Measurements from ENCODE around the gene ANGEL2.

ANGEL2 gene

GRCh38 chr1:212945056-212945455, 70.6 kb downstream of the ANGEL2 start:
- peaks cover 16% of the 10 kb centered on the region for H3K9me3 ChIP-seq (ENCODE audit: control insufficient read depth, low read length)
- no peak overlapping the region for H2AK5ac ChIP-seq (ENCODE audit: low read length, severe bottlenecking)
- H3K27ac ChIP-seq (ENCODE audit: low read length, poor library complexity, severe bottlenecking), result no peak overlapping the region
- H3K4me3 ChIP-seq (ENCODE audit: insufficient read depth in 1 of 2, low read depth in 1 of 2, low read length in 2 of 2), result no peak overlapping the region
- H3K18ac ChIP-seq (ENCODE audit: low read depth in 1 of 2, low read length in 2 of 2), result no peak overlapping the region
- H3K4me1 ChIP-seq (ENCODE audit: control insufficient read depth, insufficient read depth, low read depth, low read length), result peaks cover 1% of the 10 kb centered on the region
- no peak overlapping the region for H3K14ac ChIP-seq (ENCODE audit: low read length in 2 of 2)
- H2BK12ac ChIP-seq (ENCODE audit: low read length in 2 of 2), result no peak overlapping the region
- H3K36me3 ChIP-seq (ENCODE audit: control insufficient read depth in 1 of 2, insufficient read depth in 2 of 2, low read depth in 1 of 2, low read length in 2 of 2), result no peaks in the 10 kb centered on the region
- no peak overlapping the region for H3K23ac ChIP-seq (ENCODE audit: low read length in 2 of 2)
- H2AFZ ChIP-seq (ENCODE audit: low read depth, low read length), result no peak overlapping the region
- no peak overlapping the region for H4K91ac ChIP-seq (ENCODE audit: low read length)
- H3K4ac ChIP-seq (ENCODE audit: low read depth in 1 of 2, low read length in 2 of 2), result no peak overlapping the region
- H2BK15ac ChIP-seq (ENCODE audit: low read depth, poor library complexity, severe bottlenecking), result no peak overlapping the region
- no peak overlapping the region for H3K4me2 ChIP-seq (ENCODE audit: low read length, poor library complexity, severe bottlenecking)
- H2BK120ac ChIP-seq (ENCODE audit: low read depth, low read length), result no peak overlapping the region
- DNase-seq, result no peak
- no peak overlapping the region for H2BK5ac ChIP-seq (ENCODE audit: low read depth, low read length, poor library complexity, severe bottlenecking)
- H4K8ac ChIP-seq (ENCODE audit: low read length), result no peak overlapping the region
- no peaks in the 10 kb centered on the region for H3K79me1 ChIP-seq (replicated peaks; ENCODE audit: low read length, poor library complexity, severe bottlenecking)
- WGBS, result 87% methylated on average over 2 of the region's 2 CpGs
- H3K27me3 ChIP-seq (ENCODE audit: control insufficient read depth in 1 of 2, insufficient read depth in 1 of 2, low read length in 2 of 2), result peaks cover 0 to 30% of the 10 kb centered on the region in 2 experiments
- H3K9ac ChIP-seq (ENCODE audit: low read length), result no peak overlapping the region

DNA sequence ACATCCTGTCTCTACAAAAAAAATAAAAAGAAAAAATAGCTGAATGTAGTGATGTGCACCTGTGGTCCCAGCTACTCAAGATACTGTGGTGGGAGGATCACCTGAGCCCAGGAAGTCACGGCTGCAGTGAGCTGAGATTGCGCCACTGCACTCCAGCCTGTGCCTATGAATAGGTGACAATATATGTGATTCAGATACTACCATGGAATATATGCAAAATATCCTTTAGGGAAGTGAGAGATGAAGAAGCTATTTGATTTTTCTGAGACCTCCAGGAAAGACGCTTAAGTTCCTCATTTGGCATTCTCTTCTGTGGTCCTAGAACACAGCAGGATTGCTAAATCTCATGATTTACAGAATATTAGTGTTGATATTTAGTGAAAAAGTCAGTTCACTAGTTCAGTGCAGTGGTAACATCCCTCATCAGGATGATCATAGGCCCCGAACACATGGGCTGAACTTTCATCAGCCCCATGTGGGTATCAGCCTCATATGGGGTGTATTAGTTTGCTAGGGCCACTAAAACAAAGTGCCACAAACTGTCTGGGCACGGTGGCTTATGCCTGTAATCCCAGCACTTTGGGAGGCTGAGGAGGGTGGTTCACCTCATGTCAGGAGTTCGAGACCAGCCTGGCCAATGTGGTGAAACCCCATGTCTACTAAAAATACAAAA, 71.3 kb downstream of the ANGEL2 start:
- Histone ChIP-seq H2BK15ac (ENCODE audit: low read depth, poor library complexity, severe bottlenecking) (no peak overlapping the region), H3K9me3 (ENCODE audit: control insufficient read depth, low read length) (peaks cover 23% of the 10 kb centered on the region), H3K27ac (ENCODE audit: low read length, poor library complexity, severe bottlenecking) (no peak overlapping the region), H3K9ac (ENCODE audit: low read length) (no peak overlapping the region), H3K14ac (ENCODE audit: low read length in 2 of 2) (no peak overlapping the region), H4K91ac (ENCODE audit: low read length) (no peak overlapping the region), H3K23ac (ENCODE audit: low read length in 2 of 2) (no peak overlapping the region), H3K79me1 (replicated peaks; ENCODE audit: low read length, poor library complexity, severe bottlenecking) (no peaks in the 10 kb centered on the region), H2BK120ac (ENCODE audit: low read depth, low read length) (no peak overlapping the region), H3K4me3 (ENCODE audit: insufficient read depth in 1 of 2, low read depth in 1 of 2, low read length in 2 of 2) (no peak overlapping the region), H3K4me2 (ENCODE audit: low read length, poor library complexity, severe bottlenecking) (no peak overlapping the region), H3K36me3 (ENCODE audit: control insufficient read depth in 1 of 2, insufficient read depth in 2 of 2, low read depth in 1 of 2, low read length in 2 of 2) (no peaks in the 10 kb centered on the region), H3K27me3 (ENCODE audit: control insufficient read depth in 1 of 2, insufficient read depth in 1 of 2, low read length in 2 of 2) (peaks cover 0 to 23% of the 10 kb centered on the region in 2 experiments), H4K8ac (ENCODE audit: low read length) (no peak overlapping the region), H3K4ac (ENCODE audit: low read depth in 1 of 2, low read length in 2 of 2) (no peak overlapping the region), H2BK5ac (ENCODE audit: low read depth, low read length, poor library complexity, severe bottlenecking) (no peak overlapping the region), H2AK5ac (ENCODE audit: low read length, severe bottlenecking) (no peak overlapping the region), H2AFZ (ENCODE audit: low read depth, low read length) (no peak overlapping the region), H2BK12ac (ENCODE audit: low read length in 2 of 2) (no peak overlapping the region), H3K4me1 (ENCODE audit: control insufficient read depth, insufficient read depth, low read depth, low read length) (no peaks in the 10 kb centered on the region), H3K18ac (ENCODE audit: low read depth in 1 of 2, low read length in 2 of 2) (no peak overlapping the region)
- no peak for DNase-seq
- WGBS, result 85% methylated on average over 6 of the region's 6 CpGs

DNA sequence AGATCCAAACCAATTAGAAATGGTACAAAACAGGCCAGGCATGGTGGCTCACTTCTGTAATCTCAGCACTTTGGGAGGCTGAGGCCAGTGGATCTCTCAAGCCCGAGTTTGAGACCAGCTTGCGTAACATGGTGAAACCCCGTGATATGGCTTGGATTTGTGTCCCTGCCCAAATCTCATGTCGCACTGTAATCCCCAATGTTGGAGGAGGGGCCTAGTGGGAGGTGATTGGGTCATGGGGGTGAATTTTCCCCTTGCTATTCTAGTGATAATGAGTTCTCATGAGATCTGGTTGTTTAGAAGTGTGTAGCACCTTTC, 72.3 kb downstream of the ANGEL2 start:
- Histone ChIP-seq H3K9me3 (ENCODE audit: control insufficient read depth, low read length) (peaks cover 26% of the 10 kb centered on the region), H3K4me2 (ENCODE audit: low read length, poor library complexity, severe bottlenecking) (no peak overlapping the region), H3K4ac (ENCODE audit: low read depth in 1 of 2, low read length in 2 of 2) (no peak overlapping the region), H3K23ac (ENCODE audit: low read length in 2 of 2) (no peak overlapping the region), H4K8ac (ENCODE audit: low read length) (no peak overlapping the region), H2BK12ac (ENCODE audit: low read length in 2 of 2) (no peak overlapping the region), H2AK5ac (ENCODE audit: low read length, severe bottlenecking) (no peak overlapping the region), H2AFZ (ENCODE audit: low read depth, low read length) (no peak overlapping the region), H4K91ac (ENCODE audit: low read length) (no peak overlapping the region), H3K79me1 (replicated peaks; ENCODE audit: low read length, poor library complexity, severe bottlenecking) (no peaks in the 10 kb centered on the region), H2BK120ac (ENCODE audit: low read depth, low read length) (no peak overlapping the region), H2BK5ac (ENCODE audit: low read depth, low read length, poor library complexity, severe bottlenecking) (no peak overlapping the region), H3K4me1 (ENCODE audit: control insufficient read depth, insufficient read depth, low read depth, low read length) (no peaks in the 10 kb centered on the region), H3K27ac (ENCODE audit: low read length, poor library complexity, severe bottlenecking) (no peak overlapping the region), H3K14ac (ENCODE audit: low read length in 2 of 2) (no peak overlapping the region), H3K36me3 (ENCODE audit: control insufficient read depth in 1 of 2, insufficient read depth in 2 of 2, low read depth in 1 of 2, low read length in 2 of 2) (no peaks in the 10 kb centered on the region), H2BK15ac (ENCODE audit: low read depth, poor library complexity, severe bottlenecking) (no peak overlapping the region), H3K9ac (ENCODE audit: low read length) (no peak overlapping the region), H3K4me3 (ENCODE audit: insufficient read depth in 1 of 2, low read depth in 1 of 2, low read length in 2 of 2) (no peak overlapping the region), H3K27me3 (ENCODE audit: control insufficient read depth in 1 of 2, insufficient read depth in 1 of 2, low read length in 2 of 2) (peaks cover 0 to 17% of the 10 kb centered on the region in 2 experiments), H3K18ac (ENCODE audit: low read depth in 1 of 2, low read length in 2 of 2) (no peak overlapping the region)
- 91% methylated on average over 4 of the region's 4 CpGs for WGBS
- DNase-seq, result no peak

GRCh38 chr1:212942679-212943392, 72.8 kb downstream of the ANGEL2 start:
- Histone ChIP-seq H3K4ac (ENCODE audit: low read depth in 1 of 2, low read length in 2 of 2) (no peak overlapping the region), H3K4me1 (ENCODE audit: control insufficient read depth, insufficient read depth, low read depth, low read length) (no peaks in the 10 kb centered on the region), H2AFZ (ENCODE audit: low read depth, low read length) (no peak overlapping the region), H3K36me3 (ENCODE audit: control insufficient read depth in 1 of 2, insufficient read depth in 2 of 2, low read depth in 1 of 2, low read length in 2 of 2) (no peaks in the 10 kb centered on the region), H3K23ac (ENCODE audit: low read length in 2 of 2) (no peak overlapping the region), H2BK5ac (ENCODE audit: low read depth, low read length, poor library complexity, severe bottlenecking) (no peak overlapping the region), H3K9me3 (ENCODE audit: control insufficient read depth, low read length) (peaks cover 25% of the 10 kb centered on the region), H3K79me1 (replicated peaks; ENCODE audit: low read length, poor library complexity, severe bottlenecking) (no peaks in the 10 kb centered on the region), H2AK5ac (ENCODE audit: low read length, severe bottlenecking) (no peak overlapping the region), H4K8ac (ENCODE audit: low read length) (no peak overlapping the region), H3K18ac (ENCODE audit: low read depth in 1 of 2, low read length in 2 of 2) (no peak overlapping the region), H3K4me2 (ENCODE audit: low read length, poor library complexity, severe bottlenecking) (no peak overlapping the region), H2BK120ac (ENCODE audit: low read depth, low read length) (no peak overlapping the region), H3K27ac (ENCODE audit: low read length, poor library complexity, severe bottlenecking) (no peak overlapping the region), H3K4me3 (ENCODE audit: insufficient read depth in 1 of 2, low read depth in 1 of 2, low read length in 2 of 2) (no peak overlapping the region), H2BK12ac (ENCODE audit: low read length in 2 of 2) (no peak overlapping the region), H3K9ac (ENCODE audit: low read length) (no peak overlapping the region), H4K91ac (ENCODE audit: low read length) (no peak overlapping the region), H3K14ac (ENCODE audit: low read length in 2 of 2) (no peak overlapping the region), H2BK15ac (ENCODE audit: low read depth, poor library complexity, severe bottlenecking) (no peak overlapping the region), H3K27me3 (ENCODE audit: control insufficient read depth in 1 of 2, insufficient read depth in 1 of 2, low read length in 2 of 2) (peaks cover 0 to 17% of the 10 kb centered on the region in 2 experiments)
- DNase-seq, result no peak
- WGBS, result 88% methylated on average over 5 of the region's 6 CpGs
